Measurements from ENCODE around the gene MIGA1. TPM values are rescaled to one million over a fixed set of nuclear protein-coding genes. Genes with fewer than 3 reads are reported as not detected.
"Not testable (repeated sequence)": the region's sequence is repeated elsewhere in the genome, so short reads cannot be mapped to it uniquely, and the experiment has no call there.

Gene MIGA1
- total RNA-seq, 1 donor from 2014 or later, result 14.5 TPM

- no peak for DNase-seq (ENCODE audit: extremely low spot score, unreplicated experiment)
- Mint-ChIP-seq H3K4me3 (no peak overlapping the region), H3K9me3 (no peaks in the 10 kb centered on the region), H3K27ac (no peak overlapping the region), H3K36me3 (peaks cover 27% of the 10 kb centered on the region), H3K4me1 (ENCODE audit: unreplicated experiment) (peaks cover 19% of the 10 kb centered on the region), H3K27me3 (no peaks in the 10 kb centered on the region)
- TF ChIP-seq CTCF (conservative IDR thresholded peaks at IDR 0.05), result no peak
Observed at GRCh38 chr1:77783141-77783540, 3.7 kb downstream of the MIGA1 start.

- H3K27ac Mint-ChIP-seq; H3K4me1 Mint-ChIP-seq (ENCODE audit: unreplicated experiment); H3K9me3 Mint-ChIP-seq; DNase-seq (ENCODE audit: extremely low spot score, unreplicated experiment); H3K4me3 Mint-ChIP-seq; H3K27me3 Mint-ChIP-seq: not testable (repeated sequence)
- peaks cover 38% of the 10 kb centered on the region for H3K36me3 Mint-ChIP-seq
Observed at GRCh38 chr1:77786093-77786741, 6.8 kb downstream of the MIGA1 start.

GRCh38 chr1:77794550-77794949 is 15.1 kb downstream of the MIGA1 start:
- Mint-ChIP-seq H3K4me3 (no peak overlapping the region), H3K27me3 (no peaks in the 10 kb centered on the region), H3K36me3 (peaks cover 9% of the 10 kb centered on the region), H3K9me3 (no peaks in the 10 kb centered on the region), H3K4me1 (ENCODE audit: unreplicated experiment) (no peaks in the 10 kb centered on the region), H3K27ac (no peak overlapping the region)
- no peak for TF ChIP-seq CTCF (conservative IDR thresholded peaks at IDR 0.05)
- DNase-seq (ENCODE audit: extremely low spot score, unreplicated experiment), result no peak

- H3K4me3 Mint-ChIP-seq, result no peak overlapping the region
- H3K36me3 Mint-ChIP-seq, result peaks cover 8% of the 10 kb centered on the region
- H3K9me3 Mint-ChIP-seq, result no peaks in the 10 kb centered on the region
- H3K4me1 Mint-ChIP-seq (ENCODE audit: unreplicated experiment), result no peaks in the 10 kb centered on the region
- peak overlapping the region; percentile 16 for H3K27ac Mint-ChIP-seq
- DNase-seq (ENCODE audit: extremely low spot score, unreplicated experiment), result no peak
- no peaks in the 10 kb centered on the region for H3K27me3 Mint-ChIP-seq
- TF ChIP-seq CTCF (conservative IDR thresholded peaks at IDR 0.05), result no peak
Observed at GRCh38 chr1:77796695-77797405, 17.4 kb downstream of the MIGA1 start.

GRCh38 chr1:77797991-77798390 is 18.5 kb downstream of the MIGA1 start:
- Mint-ChIP-seq H3K9me3 (no peaks in the 10 kb centered on the region), H3K4me1 (ENCODE audit: unreplicated experiment) (no peaks in the 10 kb centered on the region), H3K27me3 (no peaks in the 10 kb centered on the region), H3K27ac (no peak overlapping the region), H3K36me3 (peaks cover 8% of the 10 kb centered on the region), H3K4me3 (no peak overlapping the region)
- no peak for TF ChIP-seq CTCF (conservative IDR thresholded peaks at IDR 0.05)
- DNase-seq (ENCODE audit: extremely low spot score, unreplicated experiment), result no peak

GRCh38 chr1:77802026-77802425 is 22.6 kb downstream of the MIGA1 start:
- H3K27me3 Mint-ChIP-seq, result no peaks in the 10 kb centered on the region
- DNase-seq (ENCODE audit: extremely low spot score, unreplicated experiment), result no peak
- H3K36me3 Mint-ChIP-seq, result peaks cover 8% of the 10 kb centered on the region
- H3K4me1 Mint-ChIP-seq (ENCODE audit: unreplicated experiment), result no peaks in the 10 kb centered on the region
- no peaks in the 10 kb centered on the region for H3K9me3 Mint-ChIP-seq
- H3K27ac Mint-ChIP-seq, result no peak overlapping the region
- TF ChIP-seq CTCF (conservative IDR thresholded peaks at IDR 0.05), result no peak
- H3K4me3 Mint-ChIP-seq, result no peak overlapping the region

All from type B pancreatic cell (in vitro differentiated cells).